ENCODE data around the gene CNOT8.
A peak's percentile ranks its signal among the peaks of the same experiment; 100 is the strongest.
"Not testable (repeated sequence)": the region's sequence is repeated elsewhere in the genome, so short reads cannot be mapped to it uniquely, and the experiment has no call there.

CNOT8 gene

GRCh38 chr5:154835701-154836052 is 22.8 kb upstream of the CNOT8 start:
- DNase-seq (ENCODE audit: low read depth), result not testable (repeated sequence)

GRCh38 chr5:154836225-154836624 is 22.2 kb upstream of the CNOT8 start:
- no peak for DNase-seq (ENCODE audit: low read depth)

DNA sequence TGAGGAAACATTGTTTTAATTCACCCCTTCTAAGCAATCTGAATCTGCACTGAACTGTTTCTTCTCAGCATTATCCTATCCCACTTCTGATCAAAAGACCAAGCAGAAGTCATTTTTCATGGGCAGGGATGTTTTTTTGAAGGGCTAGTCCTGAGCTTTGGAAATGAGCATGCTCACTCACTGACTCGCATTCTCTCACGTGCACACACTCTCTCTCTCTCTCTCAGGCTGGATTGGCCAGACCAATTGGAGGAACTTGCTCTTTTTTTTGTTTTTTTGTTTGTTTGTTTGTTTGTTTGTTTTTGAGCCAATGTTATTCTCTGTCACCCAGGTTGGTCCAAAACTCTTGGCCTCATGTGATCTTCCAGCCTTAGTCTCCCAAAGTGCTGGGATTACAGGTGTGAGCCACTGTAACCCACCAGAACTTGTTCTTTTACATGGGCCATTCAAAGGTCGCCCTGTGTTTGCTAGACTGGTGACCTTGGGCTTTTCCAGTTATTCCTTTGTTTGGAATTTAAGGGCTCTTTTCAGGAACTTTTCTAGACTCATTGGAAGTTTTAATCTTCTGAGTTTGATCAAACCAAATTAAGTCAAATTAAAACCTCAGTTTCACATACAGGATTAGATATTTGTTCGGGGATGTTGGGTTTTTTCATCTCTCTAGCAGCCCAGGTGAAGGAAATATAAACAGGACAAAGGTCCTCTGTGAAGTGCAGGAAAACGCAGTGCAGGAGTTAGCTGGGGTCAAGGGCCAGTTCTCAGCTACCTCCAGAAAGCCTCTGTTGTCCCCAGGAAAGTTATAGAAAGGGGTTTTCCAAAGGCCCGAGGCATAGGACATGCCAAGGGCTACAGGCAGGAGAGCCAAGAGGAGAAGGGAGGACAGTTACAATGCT is 21.2 kb upstream of the CNOT8 start:
- no peak for DNase-seq (ENCODE audit: low read depth)

GRCh38 chr5:154840435-154841272 is 17.8 kb upstream of the CNOT8 start:
- DNase-seq (ENCODE audit: low read depth), result no peak

- no peak for DNase-seq (ENCODE audit: low read depth)
These were observed 17.2 kb upstream of the CNOT8 start for GRCh38 chr5:154841273-154841661.

DNA sequence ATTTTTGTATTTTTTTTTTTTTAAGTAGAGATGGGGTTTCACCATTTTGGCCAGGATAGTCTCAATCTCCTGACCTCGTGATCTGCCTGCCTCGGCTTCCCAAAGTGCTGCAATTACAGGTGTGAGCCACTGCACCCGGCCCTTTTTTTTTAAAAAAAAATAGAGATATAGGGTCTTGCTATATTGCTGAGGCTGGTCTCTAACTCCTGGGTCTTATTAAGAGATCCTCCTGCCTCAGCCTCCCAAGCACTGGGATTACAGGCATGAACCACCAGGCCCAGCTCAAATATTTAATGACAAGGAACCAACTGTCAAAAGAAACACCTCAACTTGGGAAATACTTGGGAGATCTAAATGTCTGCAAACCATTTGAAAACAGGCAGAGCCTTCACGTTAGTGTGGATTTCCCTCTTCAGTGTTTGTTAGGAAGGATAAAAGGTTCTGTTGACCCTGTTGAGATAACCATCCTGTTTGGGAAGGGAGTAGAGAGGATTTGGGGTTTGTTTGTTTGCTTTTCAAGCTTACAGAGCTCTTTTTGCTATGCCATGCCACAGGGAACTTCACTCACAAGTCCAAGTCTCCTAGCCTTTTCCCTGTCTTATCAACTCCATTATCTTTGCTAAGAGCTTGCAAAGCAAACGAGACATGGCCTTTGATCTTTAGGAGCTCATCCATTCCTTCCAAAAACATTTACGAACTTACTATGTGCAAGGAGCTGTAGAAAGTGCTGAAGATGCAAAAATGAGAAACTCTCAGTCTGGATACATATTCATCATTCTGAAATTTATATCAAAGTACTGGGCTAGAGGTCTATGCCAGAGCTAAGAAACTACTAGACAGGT is 15.5 kb upstream of the CNOT8 start:
- DNase-seq (ENCODE audit: low read depth), result no peak

- DNase-seq (ENCODE audit: low read depth), result no peak
These were observed 13.6 kb upstream of the CNOT8 start for GRCh38 chr5:154844809-154845208.

- no peak for DNase-seq (ENCODE audit: low read depth)
These were observed 9.1 kb upstream of the CNOT8 start for GRCh38 chr5:154849264-154849785.

GRCh38 chr5:154849791-154850201 is 8.6 kb upstream of the CNOT8 start:
- DNase-seq (ENCODE audit: low read depth), result no peak

GRCh38 chr5:154850255-154851062 is 8.0 kb upstream of the CNOT8 start, which contains the start of gene FAXDC2:
FAXDC2 (minus strand) TSS chr5:154850603; CDS start chr5:154838178, 12,425 bp downstream.
- no peak for DNase-seq (ENCODE audit: low read depth)

- DNase-seq (ENCODE audit: low read depth), result no peak
These were observed 7.1 kb upstream of the CNOT8 start for GRCh38 chr5:154851351-154851750.

GRCh38 chr5:154857530-154858296 is 714 bp upstream of the CNOT8 start:
- DNase-seq (ENCODE audit: low read depth), result peak; percentile 79

GRCh38 chr5:154858972-154859871 is 795 bp downstream of the CNOT8 start:
- no peak for DNase-seq (ENCODE audit: low read depth)

DNA sequence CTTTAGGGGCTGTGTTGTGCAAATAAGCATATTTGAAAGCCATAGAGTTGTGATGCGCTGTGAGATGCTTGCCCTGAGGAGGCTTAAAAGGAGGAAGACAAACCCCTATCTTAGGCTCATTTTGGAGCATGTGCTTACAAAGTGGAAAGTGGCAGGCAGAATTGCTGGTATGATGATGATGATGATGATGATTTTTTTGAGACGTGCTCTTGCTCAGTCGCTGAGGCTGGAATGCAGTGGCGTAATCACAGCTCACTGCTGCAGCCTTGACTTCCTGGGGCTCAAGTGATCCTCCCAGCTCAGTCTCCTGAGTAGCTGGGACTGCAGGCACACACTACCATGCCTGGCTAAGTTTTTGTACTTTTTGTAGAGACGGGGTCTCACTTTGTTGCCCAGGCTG is 1.7 kb downstream of the CNOT8 start:
- DNase-seq (ENCODE audit: low read depth), result peak; percentile 21

GRCh38 chr5:154860765-154861164 is 2.3 kb downstream of the CNOT8 start:
- no peak for DNase-seq (ENCODE audit: low read depth)

- DNase-seq (ENCODE audit: low read depth), result no peak
These were observed 3.5 kb downstream of the CNOT8 start for GRCh38 chr5:154861946-154862345.

- no peak for DNase-seq (ENCODE audit: low read depth)
These were observed 4.3 kb downstream of the CNOT8 start for GRCh38 chr5:154862766-154863165.

DNA sequence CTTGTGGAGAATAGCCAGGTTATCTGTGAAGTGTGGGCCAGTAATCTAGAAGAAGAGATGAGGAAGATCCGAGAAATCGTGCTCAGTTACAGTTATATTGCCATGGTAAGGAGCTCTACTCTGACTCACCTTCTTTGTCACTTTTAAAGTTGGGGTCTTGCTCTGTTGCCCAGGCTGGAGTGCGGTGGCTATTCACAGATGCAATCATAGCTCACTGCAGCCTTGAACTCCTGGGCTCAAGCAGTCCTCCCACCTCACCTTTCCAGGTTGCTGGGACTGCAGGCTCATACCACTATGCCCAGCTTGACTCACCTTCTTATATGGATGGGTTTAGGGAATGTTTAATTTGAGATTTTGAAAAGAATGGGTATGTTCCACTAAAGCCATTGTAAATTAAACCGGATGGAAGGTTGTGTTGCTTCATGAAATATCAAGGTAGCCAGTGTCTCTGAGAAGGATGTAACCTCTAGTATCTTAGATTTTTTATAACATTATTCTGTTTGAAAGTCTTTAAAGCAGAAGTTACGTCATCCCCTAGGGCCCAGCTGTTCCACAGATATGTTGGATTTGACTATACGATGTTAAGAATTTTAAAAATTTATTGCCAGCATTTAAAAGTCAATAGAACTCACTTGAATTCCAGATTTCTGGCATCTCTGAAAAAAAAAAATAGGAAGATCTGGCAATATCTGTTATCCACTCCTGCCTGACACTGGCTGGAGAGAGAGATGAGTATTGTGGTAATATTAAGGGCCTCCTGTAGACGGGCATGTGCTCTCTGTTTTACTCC is 5.1 kb downstream of the CNOT8 start:
- DNase-seq (ENCODE audit: low read depth), result no peak

Data from activated T-cell treated with anti-CD3 and anti-CD28 coated beads for 48 hours (primary cell).